ENCODE data around the gene DNAJC28. TPM values are rescaled to one million over a fixed set of nuclear protein-coding genes. Genes with fewer than 3 reads are reported as not detected.
"Not testable (repeated sequence)": the region's sequence is repeated elsewhere in the genome, so short reads cannot be mapped to it uniquely, and the experiment has no call there.

The DNAJC28 gene, protein sequence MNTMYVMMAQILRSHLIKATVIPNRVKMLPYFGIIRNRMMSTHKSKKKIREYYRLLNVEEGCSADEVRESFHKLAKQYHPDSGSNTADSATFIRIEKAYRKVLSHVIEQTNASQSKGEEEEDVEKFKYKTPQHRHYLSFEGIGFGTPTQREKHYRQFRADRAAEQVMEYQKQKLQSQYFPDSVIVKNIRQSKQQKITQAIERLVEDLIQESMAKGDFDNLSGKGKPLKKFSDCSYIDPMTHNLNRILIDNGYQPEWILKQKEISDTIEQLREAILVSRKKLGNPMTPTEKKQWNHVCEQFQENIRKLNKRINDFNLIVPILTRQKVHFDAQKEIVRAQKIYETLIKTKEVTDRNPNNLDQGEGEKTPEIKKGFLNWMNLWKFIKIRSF
- total RNA-seq = under 1 TPM in 2 of 3 donors, not detected in 1; 0.11 to 0.16 TPM

DNA sequence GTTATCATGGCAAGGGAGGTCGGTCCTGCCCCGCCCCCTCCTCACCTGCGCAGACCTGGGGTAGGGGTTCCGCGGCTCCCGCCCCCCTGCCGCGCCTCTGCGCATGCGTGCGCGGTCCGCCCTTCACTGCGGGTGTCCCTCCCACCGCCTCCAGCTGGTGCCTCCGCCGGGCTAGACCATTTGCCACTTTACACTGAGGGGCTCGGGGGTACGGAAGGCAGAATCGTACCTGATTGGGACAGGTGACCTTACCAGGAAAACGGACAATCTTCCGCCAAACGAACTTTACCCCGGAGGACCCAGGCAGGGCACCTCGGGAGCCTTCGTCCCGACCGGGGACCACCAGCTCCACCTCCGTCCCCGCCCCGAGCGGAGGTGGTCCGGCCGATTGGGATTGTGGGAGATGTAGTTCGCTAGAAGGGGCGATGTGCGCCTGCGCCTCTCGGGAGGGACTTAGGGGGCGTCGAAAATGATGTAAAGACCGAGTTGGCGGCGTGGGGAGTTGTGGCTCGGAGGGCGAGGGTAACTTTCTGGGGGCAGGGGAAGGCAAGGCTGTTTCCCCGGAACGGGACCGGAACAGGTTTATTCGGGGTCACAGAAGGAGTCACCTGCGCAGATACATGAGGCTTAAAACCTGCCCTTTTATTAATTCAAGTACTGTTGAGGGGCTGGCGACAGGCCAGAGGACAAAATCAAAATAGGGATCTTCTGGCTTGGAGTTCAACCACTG is at the start of gene DNAJC28:
DNAJC28 (minus strand) TSS at position 344 of the 730 bp plus-strand sequence. CDS start 2,323 bp downstream, outside the sequence.
- Mint-ChIP-seq H3K9me3 (no peaks in the 10 kb centered on the region), H3K27me3 (ENCODE audit: low read depth) (no peaks in the 10 kb centered on the region), H3K4me3 (peak within 1 kb of the TSS; percentile 94), H3K4me1 (ENCODE audit: low read depth) (peaks cover 10% of the 10 kb centered on the region), H3K36me3 (ENCODE audit: insufficient read depth) (no peaks in the 10 kb centered on the region)
- ATAC-seq (peak; percentile 97 to 99), DNase-seq (peak; percentile 92)

DNA sequence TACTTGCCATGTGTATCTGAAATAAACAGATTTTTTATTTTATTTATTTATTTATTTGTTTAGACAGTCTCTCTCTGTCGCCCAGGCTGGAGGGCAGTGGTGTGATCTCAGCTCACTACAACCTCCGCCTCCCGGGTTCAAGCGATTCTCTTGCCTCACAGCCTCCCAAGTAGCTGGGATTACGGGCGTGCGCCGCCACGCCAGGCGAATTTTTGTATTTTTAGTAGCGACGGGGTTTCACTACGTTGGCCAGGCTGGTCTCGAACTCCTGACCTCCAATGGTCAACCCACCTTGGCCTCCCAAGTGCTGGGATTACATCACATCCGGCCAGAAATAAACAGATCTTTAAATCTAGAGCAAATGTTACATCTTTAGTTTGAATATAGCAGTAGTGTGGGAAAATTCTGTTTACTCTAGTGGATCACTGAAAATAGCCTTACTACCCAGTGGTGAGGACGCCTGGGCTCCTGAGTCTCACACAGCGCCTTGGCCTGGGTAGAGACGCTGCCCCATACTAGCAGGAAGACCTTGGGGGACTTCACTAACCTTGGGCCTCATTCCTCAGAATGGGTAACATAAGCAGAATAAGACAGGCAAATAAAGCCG is 49.7 kb upstream of the DNAJC28 start:
- DNase-seq (no peak), ATAC-seq (no peak)
- Mint-ChIP-seq H3K4me1 (ENCODE audit: low read depth) (peaks cover 34% of the 10 kb centered on the region), H3K4me3 (peak overlapping the region; percentile 99), H3K9me3 (no peaks in the 10 kb centered on the region), H3K27me3 (ENCODE audit: low read depth) (no peaks in the 10 kb centered on the region), H3K36me3 (ENCODE audit: insufficient read depth) (peaks cover 12% of the 10 kb centered on the region)

- H3K4me3 Mint-ChIP-seq = peak overlapping the region; percentile 99
Measured at GRCh38 chr21:33540711-33541104, 49.2 kb upstream of the DNAJC28 start.

GRCh38 chr21:33539616-33540015 is 48.1 kb upstream of the DNAJC28 start:
- H3K36me3 Mint-ChIP-seq (ENCODE audit: insufficient read depth) = peaks cover 18% of the 10 kb centered on the region
- H3K9me3 Mint-ChIP-seq = no peaks in the 10 kb centered on the region
- H3K4me1 Mint-ChIP-seq (ENCODE audit: low read depth) = peaks cover 24% of the 10 kb centered on the region
- DNase-seq (no peak), ATAC-seq (no peak)
- no peaks in the 10 kb centered on the region for H3K27me3 Mint-ChIP-seq (ENCODE audit: low read depth)
- no peak overlapping the region for H3K4me3 Mint-ChIP-seq

More at GRCh38 chr21:33540711-33541104, 49.2 kb upstream of the DNAJC28 start:
- Mint-ChIP-seq H3K4me1 (ENCODE audit: low read depth) (peaks cover 29% of the 10 kb centered on the region), H3K27me3 (ENCODE audit: low read depth) (no peaks in the 10 kb centered on the region), H3K36me3 (ENCODE audit: insufficient read depth) (peaks cover 12% of the 10 kb centered on the region), H3K9me3 (no peaks in the 10 kb centered on the region)
- DNase-seq (no peak), ATAC-seq (no peak)

DNA sequence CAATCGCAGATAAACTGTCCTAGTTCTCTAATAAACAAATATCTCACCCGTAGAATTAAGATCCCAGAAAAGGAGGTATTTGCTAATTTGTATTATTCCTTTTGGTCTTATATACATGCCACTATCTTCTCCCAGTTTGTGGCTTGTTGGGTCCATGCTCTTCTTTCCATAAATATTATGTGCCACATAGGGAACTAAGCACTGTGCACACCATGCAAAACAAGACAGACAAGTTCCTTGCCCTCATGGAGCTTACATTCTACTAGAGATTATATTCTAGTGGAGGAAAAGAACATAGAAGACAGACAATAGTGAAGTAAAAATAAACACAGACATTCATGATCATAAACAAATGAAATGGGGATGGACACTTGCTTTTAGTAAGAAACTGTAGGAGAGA is 45.7 kb upstream of the DNAJC28 start:
- no peaks in the 10 kb centered on the region for H3K27me3 Mint-ChIP-seq (ENCODE audit: low read depth)
- ATAC-seq (no peak), DNase-seq (no peak)
- H3K9me3 Mint-ChIP-seq = no peaks in the 10 kb centered on the region
- peaks cover 29% of the 10 kb centered on the region for H3K36me3 Mint-ChIP-seq (ENCODE audit: insufficient read depth)
- H3K4me1 Mint-ChIP-seq (ENCODE audit: low read depth) = peaks cover 20% of the 10 kb centered on the region
- H3K4me3 Mint-ChIP-seq = no peak overlapping the region

- Mint-ChIP-seq H3K36me3 (ENCODE audit: insufficient read depth) (peaks cover 46% of the 10 kb centered on the region), H3K27me3 (ENCODE audit: low read depth) (no peaks in the 10 kb centered on the region), H3K4me3 (no peak overlapping the region), H3K4me1 (ENCODE audit: low read depth) (no peaks in the 10 kb centered on the region), H3K9me3 (no peaks in the 10 kb centered on the region)
- ATAC-seq (no peak), DNase-seq (no peak)
Measured at GRCh38 chr21:33531007-33531406, 39.5 kb upstream of the DNAJC28 start.

DNA sequence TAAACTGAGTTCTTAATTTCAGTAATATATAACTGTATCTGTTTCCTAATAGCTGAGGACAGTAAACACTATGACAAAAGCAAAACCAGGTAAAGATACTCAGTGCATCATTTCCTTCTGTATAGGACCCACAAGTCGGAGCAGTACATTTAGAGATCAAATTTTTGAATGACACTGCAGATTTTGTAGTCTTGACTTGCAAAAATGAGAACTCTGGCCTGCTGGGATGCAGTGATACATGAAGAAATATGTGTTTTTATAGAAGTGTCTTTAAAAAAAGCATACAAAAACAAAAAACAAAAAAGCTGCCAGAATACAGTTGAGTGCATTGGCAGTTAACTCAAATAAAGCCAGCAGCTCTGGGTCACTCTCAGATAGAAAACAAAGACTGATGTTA is 31.4 kb upstream of the DNAJC28 start:
- H3K27me3 Mint-ChIP-seq (ENCODE audit: low read depth) = no peaks in the 10 kb centered on the region
- no peak overlapping the region for H3K4me3 Mint-ChIP-seq
- no peaks in the 10 kb centered on the region for H3K9me3 Mint-ChIP-seq
- peaks cover 29% of the 10 kb centered on the region for H3K36me3 Mint-ChIP-seq (ENCODE audit: insufficient read depth)
- ATAC-seq = no peak
- no peak for DNase-seq
- H3K4me1 Mint-ChIP-seq (ENCODE audit: low read depth) = no peaks in the 10 kb centered on the region

- ATAC-seq = no peak
- Mint-ChIP-seq H3K9me3 (no peaks in the 10 kb centered on the region), H3K4me3 (no peak overlapping the region), H3K27me3 (ENCODE audit: low read depth) (no peaks in the 10 kb centered on the region), H3K4me1 (ENCODE audit: low read depth) (no peaks in the 10 kb centered on the region), H3K36me3 (ENCODE audit: insufficient read depth) (peaks cover 30% of the 10 kb centered on the region)
- DNase-seq = no peak
Measured at GRCh38 chr21:33522297-33522952, 30.9 kb upstream of the DNAJC28 start.

GRCh38 chr21:33518899-33519298 is 27.4 kb upstream of the DNAJC28 start:
- DNase-seq (no peak), ATAC-seq (no peak)
- Mint-ChIP-seq H3K4me3 (no peak overlapping the region), H3K36me3 (ENCODE audit: insufficient read depth) (peaks cover 50% of the 10 kb centered on the region), H3K27me3 (ENCODE audit: low read depth) (no peaks in the 10 kb centered on the region), H3K4me1 (ENCODE audit: low read depth) (peaks cover 4% of the 10 kb centered on the region), H3K9me3 (no peaks in the 10 kb centered on the region)

- Mint-ChIP-seq H3K27me3 (ENCODE audit: low read depth) (no peaks in the 10 kb centered on the region), H3K4me3 (no peak overlapping the region), H3K4me1 (ENCODE audit: low read depth) (peaks cover 4% of the 10 kb centered on the region), H3K36me3 (ENCODE audit: insufficient read depth) (peaks cover 56% of the 10 kb centered on the region), H3K9me3 (no peaks in the 10 kb centered on the region)
- DNase-seq (no peak), ATAC-seq (peak; percentile 41 to 48)
Measured at GRCh38 chr21:33514229-33514628, 22.7 kb upstream of the DNAJC28 start.

GRCh38 chr21:33512481-33512880 is 21.0 kb upstream of the DNAJC28 start:
- peaks cover 57% of the 10 kb centered on the region for H3K36me3 Mint-ChIP-seq (ENCODE audit: insufficient read depth)
- no peaks in the 10 kb centered on the region for H3K27me3 Mint-ChIP-seq (ENCODE audit: low read depth)
- peaks cover 4% of the 10 kb centered on the region for H3K4me1 Mint-ChIP-seq (ENCODE audit: low read depth)

GRCh38 chr21:33511639-33512038 is 20.1 kb upstream of the DNAJC28 start:
- Mint-ChIP-seq H3K4me1 (ENCODE audit: low read depth) (peaks cover 4% of the 10 kb centered on the region), H3K4me3 (no peak overlapping the region), H3K36me3 (ENCODE audit: insufficient read depth) (peaks cover 55% of the 10 kb centered on the region), H3K9me3 (peaks cover 5% of the 10 kb centered on the region), H3K27me3 (ENCODE audit: low read depth) (no peaks in the 10 kb centered on the region)
- DNase-seq (no peak), ATAC-seq (no peak)

More at GRCh38 chr21:33512481-33512880, 21.0 kb upstream of the DNAJC28 start:
- no peak overlapping the region for H3K4me3 Mint-ChIP-seq
- DNase-seq (no peak), ATAC-seq (no peak)
- no peaks in the 10 kb centered on the region for H3K9me3 Mint-ChIP-seq

- no peak overlapping the region for H3K4me3 Mint-ChIP-seq
- ATAC-seq (no peak), DNase-seq (no peak)
- no peaks in the 10 kb centered on the region for H3K27me3 Mint-ChIP-seq (ENCODE audit: low read depth)
- H3K4me1 Mint-ChIP-seq (ENCODE audit: low read depth) = peaks cover 4% of the 10 kb centered on the region
- peaks cover 53% of the 10 kb centered on the region for H3K36me3 Mint-ChIP-seq (ENCODE audit: insufficient read depth)
- peaks cover 5% of the 10 kb centered on the region for H3K9me3 Mint-ChIP-seq
Measured at GRCh38 chr21:33510826-33511225, 19.3 kb upstream of the DNAJC28 start.

GRCh38 chr21:33507003-33507402 is 15.5 kb upstream of the DNAJC28 start:
- not testable (repeated sequence) for ATAC-seq; H3K4me3 Mint-ChIP-seq; H3K27me3 Mint-ChIP-seq (ENCODE audit: low read depth); DNase-seq; H3K4me1 Mint-ChIP-seq (ENCODE audit: low read depth); H3K9me3 Mint-ChIP-seq
- H3K36me3 Mint-ChIP-seq (ENCODE audit: insufficient read depth) = peaks cover 52% of the 10 kb centered on the region

Data from activated T-cell treated with anti-CD3 and anti-CD28 coated beads, Interleukin-2, amount 50 U/mL, for 4 hours (primary cell).